PC-9 (cell line): ENCODE measurements around the gene CCDC85C.

ENCODE experiments used
- EZH2 ChIP-seq: fragments of 200-600 bp; sonication (generic); IDR thresholded peaks from 2 replicates; pipeline ENCODE4 v1.8.0; 2017; ENCODE audit warnings: antibody characterized with exemption, low read depth
- TF ChIP-seq, protein P1 (sequence below): fragments of 200-600 bp; sonication (generic); conservative IDR thresholded peaks from 2 replicates; pipeline ENCODE4 v1.6.1; 2017; ENCODE audit warnings: mixed run types, antibody characterized with exemption, mild to moderate bottlenecking, moderate library complexity

DNA sequence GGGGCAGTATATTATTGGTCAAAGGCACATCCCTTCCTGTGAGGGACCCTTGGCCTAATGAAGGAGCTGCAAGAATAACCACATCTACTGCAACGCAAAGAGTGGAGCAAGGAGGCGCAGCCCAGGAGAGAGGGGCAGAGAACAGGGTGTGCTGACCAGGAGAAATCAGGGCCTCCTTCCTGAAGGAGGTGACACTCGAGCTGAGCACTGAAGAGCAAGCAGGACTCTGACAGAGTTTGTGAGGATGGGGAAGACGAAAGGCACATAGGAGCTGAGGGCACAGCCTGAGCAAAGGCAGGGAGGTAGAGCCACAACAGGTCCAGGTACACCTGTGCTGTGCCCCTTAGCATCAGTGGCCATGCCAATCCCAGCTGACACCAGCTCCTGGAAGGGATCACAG, 60.6 kb downstream of the CCDC85C start:
- TF ChIP-seq, protein P1, sequence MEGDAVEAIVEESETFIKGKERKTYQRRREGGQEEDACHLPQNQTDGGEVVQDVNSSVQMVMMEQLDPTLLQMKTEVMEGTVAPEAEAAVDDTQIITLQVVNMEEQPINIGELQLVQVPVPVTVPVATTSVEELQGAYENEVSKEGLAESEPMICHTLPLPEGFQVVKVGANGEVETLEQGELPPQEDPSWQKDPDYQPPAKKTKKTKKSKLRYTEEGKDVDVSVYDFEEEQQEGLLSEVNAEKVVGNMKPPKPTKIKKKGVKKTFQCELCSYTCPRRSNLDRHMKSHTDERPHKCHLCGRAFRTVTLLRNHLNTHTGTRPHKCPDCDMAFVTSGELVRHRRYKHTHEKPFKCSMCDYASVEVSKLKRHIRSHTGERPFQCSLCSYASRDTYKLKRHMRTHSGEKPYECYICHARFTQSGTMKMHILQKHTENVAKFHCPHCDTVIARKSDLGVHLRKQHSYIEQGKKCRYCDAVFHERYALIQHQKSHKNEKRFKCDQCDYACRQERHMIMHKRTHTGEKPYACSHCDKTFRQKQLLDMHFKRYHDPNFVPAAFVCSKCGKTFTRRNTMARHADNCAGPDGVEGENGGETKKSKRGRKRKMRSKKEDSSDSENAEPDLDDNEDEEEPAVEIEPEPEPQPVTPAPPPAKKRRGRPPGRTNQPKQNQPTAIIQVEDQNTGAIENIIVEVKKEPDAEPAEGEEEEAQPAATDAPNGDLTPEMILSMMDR, result no peak
- no peak for TF ChIP-seq EZH2
